ENCODE data around the gene RHOBTB3. TPM values are rescaled to one million over a fixed set of nuclear protein-coding genes. Genes with fewer than 3 reads are reported as not detected.
"Not testable (repeated sequence)": the region's sequence is repeated elsewhere in the genome, so short reads cannot be mapped to it uniquely, and the experiment has no call there.

RHOBTB3 gene
- total RNA-seq, 4 donors from 2014 or later, result 31.0 to 74.2 (median 46.3) TPM

DNA sequence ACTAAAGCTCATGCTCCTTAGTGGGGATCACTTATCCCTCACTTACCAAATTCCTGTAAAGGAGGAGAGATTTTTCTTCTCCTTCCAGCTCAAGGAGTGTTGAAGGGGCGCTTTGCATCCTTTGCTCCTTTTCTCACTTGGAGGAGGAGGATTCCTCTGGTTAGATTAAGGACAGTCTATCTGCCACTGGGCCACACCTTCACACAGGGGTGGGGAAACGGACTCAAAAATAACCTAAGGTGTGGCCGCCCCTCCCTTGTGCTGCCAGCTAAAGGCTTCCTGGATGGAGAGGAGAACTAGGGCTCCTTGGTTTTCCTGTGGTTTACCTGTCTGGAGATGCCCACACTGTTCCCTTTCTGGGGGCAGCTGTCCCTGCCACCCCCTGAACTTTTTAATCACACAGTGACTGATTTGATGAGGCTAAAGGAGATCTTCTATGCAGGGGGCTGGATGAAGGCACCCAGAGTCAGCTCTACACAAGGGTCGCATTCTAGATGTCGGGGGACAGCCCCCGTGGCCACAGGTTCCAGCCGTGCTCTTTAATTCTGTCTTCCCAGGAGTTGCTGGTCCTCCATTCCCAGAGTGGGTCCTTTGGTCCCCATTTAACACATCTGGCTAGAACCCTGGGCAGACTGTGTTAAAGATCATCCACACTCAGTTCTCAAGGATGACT lies 77.0 kb downstream of the RHOBTB3 start:
- DNase-seq (ENCODE audit: low spot score in 2 of 2), result no peak
- Histone ChIP-seq H3K4me3 (no peak overlapping the region), H3K9me3 (no peaks in the 10 kb centered on the region), H3K27ac (peak overlapping the region; percentile 39), H3K36me3 (no peaks in the 10 kb centered on the region), H3K27me3 (no peaks in the 10 kb centered on the region), H3K4me1 (peaks cover 32% of the 10 kb centered on the region)
- no peak for TF ChIP-seq POLR2AphosphoS5 (IDR thresholded peaks at IDR 0.05)
- TF ChIP-seq POLR2A (IDR thresholded peaks at IDR 0.05), result no peak
- TF ChIP-seq EP300 (IDR thresholded peaks at IDR 0.05), result no peak
- TF ChIP-seq, protein P1, sequence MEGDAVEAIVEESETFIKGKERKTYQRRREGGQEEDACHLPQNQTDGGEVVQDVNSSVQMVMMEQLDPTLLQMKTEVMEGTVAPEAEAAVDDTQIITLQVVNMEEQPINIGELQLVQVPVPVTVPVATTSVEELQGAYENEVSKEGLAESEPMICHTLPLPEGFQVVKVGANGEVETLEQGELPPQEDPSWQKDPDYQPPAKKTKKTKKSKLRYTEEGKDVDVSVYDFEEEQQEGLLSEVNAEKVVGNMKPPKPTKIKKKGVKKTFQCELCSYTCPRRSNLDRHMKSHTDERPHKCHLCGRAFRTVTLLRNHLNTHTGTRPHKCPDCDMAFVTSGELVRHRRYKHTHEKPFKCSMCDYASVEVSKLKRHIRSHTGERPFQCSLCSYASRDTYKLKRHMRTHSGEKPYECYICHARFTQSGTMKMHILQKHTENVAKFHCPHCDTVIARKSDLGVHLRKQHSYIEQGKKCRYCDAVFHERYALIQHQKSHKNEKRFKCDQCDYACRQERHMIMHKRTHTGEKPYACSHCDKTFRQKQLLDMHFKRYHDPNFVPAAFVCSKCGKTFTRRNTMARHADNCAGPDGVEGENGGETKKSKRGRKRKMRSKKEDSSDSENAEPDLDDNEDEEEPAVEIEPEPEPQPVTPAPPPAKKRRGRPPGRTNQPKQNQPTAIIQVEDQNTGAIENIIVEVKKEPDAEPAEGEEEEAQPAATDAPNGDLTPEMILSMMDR (IDR thresholded peaks at IDR 0.05), result no peak
- WGBS, result 60% methylated on average over 7 of the region's 7 CpGs

DNA sequence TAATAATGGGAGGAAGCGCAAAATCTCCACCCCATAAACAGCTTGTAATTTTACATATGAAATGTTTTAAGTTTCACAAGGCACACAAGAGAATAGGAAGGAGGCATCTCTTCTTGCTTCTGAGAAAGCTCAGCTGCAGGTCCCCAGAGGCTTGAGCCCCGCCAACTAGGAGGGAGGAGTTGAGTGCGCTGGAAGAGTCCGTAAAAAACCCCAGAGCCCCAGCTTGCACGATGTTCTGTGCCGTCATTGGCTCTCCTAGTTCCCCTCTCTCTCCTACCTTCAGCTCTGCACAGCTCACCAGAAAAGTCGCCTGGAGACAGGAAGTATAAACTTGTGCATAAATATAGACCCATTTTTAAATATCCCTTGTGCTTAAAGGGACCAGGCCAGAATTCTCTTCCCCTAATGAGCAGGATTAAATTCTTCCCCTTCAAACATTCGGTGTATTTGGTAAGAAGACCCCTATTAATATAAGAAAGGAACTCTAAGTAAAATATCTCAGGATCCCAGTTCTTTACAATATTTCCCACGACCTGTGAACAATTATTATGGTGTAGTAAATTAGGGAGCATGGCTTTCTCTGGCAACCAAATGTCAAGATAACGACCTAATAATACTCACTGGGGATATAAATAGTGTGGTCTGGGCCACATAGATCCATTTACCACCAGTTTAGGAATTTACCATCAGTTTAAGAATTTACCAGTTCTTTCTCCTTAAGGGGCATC lies 77.7 kb downstream of the RHOBTB3 start:
- no peaks in the 10 kb centered on the region for H3K27me3 ChIP-seq
- H3K9me3 ChIP-seq, result no peaks in the 10 kb centered on the region
- H3K4me3 ChIP-seq, result no peak overlapping the region
- peaks cover 32% of the 10 kb centered on the region for H3K4me1 ChIP-seq
- H3K27ac ChIP-seq, result peak overlapping the region; percentile 39
- 16% methylated on average over 10 of the region's 10 CpGs for WGBS
- TF ChIP-seq POLR2A (IDR thresholded peaks at IDR 0.05), result no peak
- no peaks in the 10 kb centered on the region for H3K36me3 ChIP-seq
- DNase-seq (ENCODE audit: low spot score in 2 of 2), result peak; percentile 90

DNA sequence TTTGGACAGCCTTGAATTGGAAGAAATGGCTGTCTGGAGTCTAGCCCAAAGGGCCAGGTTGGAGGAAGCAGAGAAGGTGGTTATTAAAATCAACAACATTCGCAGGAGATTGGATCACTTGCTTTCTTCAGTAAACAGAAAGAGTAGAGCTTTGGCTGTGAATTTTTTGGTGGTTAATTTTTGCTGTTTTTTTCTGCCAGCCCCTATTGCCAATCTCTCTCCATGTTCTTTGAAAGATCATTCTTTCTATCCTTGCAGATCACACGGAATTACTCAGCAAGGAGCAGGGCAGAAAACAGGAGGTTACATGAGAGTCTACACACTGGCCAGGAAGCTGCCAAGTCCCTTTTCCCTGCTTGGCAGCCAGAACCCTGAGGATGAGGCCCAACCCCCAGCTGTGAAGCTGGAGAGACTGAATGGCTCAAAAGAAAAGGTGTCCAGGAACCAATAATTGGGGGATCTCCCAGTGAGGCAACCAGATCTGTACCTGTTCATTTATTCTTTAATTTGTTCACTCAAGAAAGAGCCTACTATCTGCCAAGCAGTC lies 78.4 kb downstream of the RHOBTB3 start:
- H3K4me1 ChIP-seq, result peaks cover 32% of the 10 kb centered on the region
- H3K9me3 ChIP-seq, result no peaks in the 10 kb centered on the region
- WGBS, result 27% methylated on average over 2 of the region's 2 CpGs
- DNase-seq (ENCODE audit: low spot score in 2 of 2), result no peak
- TF ChIP-seq POLR2A (IDR thresholded peaks at IDR 0.05), result no peak
- TF ChIP-seq, protein P1 (IDR thresholded peaks at IDR 0.05), result no peak
- no peak for TF ChIP-seq EP300 (IDR thresholded peaks at IDR 0.05)
- TF ChIP-seq POLR2AphosphoS5 (IDR thresholded peaks at IDR 0.05), result no peak
- H3K27ac ChIP-seq, result peak overlapping the region; percentile 39
- H3K27me3 ChIP-seq, result no peaks in the 10 kb centered on the region
- no peak overlapping the region for H3K4me3 ChIP-seq
- no peaks in the 10 kb centered on the region for H3K36me3 ChIP-seq

DNA sequence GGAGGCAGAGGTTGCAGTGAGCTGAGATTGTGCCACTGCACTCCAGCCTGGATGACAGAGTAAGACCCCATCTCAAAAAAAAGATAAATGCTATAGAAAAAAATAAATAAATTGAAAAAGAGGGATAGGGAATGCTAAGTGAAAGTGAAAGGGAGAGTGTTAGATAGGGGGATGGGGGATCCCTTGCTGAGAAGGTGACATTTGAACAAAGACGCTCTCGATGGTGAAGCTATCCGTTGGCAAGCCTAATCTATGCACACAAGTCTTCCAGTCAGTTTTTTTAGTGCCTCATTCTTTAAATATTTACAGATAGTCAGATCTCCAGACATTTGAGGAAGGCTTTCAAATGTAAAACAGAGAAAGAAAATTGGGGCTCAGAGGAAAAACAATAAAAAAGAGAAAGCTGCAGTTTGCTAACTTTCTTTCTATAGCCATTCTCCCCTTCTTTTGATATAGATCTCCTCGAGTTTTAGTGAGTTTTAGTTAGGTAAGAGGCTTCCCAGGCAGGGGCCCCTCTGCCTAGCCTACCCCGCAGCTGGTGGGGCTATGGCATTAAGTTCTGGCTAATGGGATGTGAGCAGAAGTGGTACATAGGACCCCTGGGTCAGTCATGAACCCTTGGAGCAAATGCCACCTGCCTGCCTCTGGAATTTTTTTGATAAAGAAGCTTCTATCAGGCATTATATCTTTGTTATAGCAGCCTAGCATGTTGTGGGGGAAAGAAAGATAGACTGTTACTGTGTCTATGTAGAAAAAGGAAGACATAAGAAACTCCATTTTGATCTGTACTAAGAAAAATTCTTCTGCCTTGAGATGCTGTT lies 79.4 kb downstream of the RHOBTB3 start:
- H3K36me3 ChIP-seq, result no peaks in the 10 kb centered on the region
- DNase-seq (ENCODE audit: low spot score in 2 of 2), result no peak
- no peaks in the 10 kb centered on the region for H3K27me3 ChIP-seq
- peaks cover 32% of the 10 kb centered on the region for H3K4me1 ChIP-seq
- no peaks in the 10 kb centered on the region for H3K9me3 ChIP-seq
- no peak overlapping the region for H3K27ac ChIP-seq
- H3K4me3 ChIP-seq, result no peak overlapping the region
- TF ChIP-seq EP300 (IDR thresholded peaks at IDR 0.05) (no peak), POLR2AphosphoS5 (IDR thresholded peaks at IDR 0.05) (no peak), POLR2A (IDR thresholded peaks at IDR 0.05) (no peak)
- TF ChIP-seq, protein P1 (IDR thresholded peaks at IDR 0.05), result no peak
- WGBS, result 68% methylated on average over 5 of the region's 5 CpGs

DNA sequence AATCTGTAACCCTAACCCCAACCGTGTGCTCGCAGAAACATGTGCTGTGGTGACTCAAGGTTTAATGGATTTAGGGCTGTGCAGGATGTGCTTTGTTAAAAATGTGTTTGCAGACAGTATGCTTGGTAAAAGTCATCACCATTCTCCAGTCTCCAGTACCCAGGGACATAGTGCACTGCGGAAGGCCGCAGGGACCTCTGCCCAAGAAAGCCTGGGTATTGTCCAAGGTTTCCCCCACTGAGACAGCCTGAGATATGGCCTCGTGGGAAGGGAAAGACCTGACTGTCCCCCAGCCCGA lies 79.9 kb downstream of the RHOBTB3 start:
- not testable (repeated sequence) for H3K9me3 ChIP-seq; H3K36me3 ChIP-seq; DNase-seq (ENCODE audit: low spot score in 2 of 2); H3K27me3 ChIP-seq; H3K4me3 ChIP-seq; H3K27ac ChIP-seq
- peaks cover 32% of the 10 kb centered on the region for H3K4me1 ChIP-seq
- 77% methylated on average over 6 of the region's 6 CpGs for WGBS

DNA sequence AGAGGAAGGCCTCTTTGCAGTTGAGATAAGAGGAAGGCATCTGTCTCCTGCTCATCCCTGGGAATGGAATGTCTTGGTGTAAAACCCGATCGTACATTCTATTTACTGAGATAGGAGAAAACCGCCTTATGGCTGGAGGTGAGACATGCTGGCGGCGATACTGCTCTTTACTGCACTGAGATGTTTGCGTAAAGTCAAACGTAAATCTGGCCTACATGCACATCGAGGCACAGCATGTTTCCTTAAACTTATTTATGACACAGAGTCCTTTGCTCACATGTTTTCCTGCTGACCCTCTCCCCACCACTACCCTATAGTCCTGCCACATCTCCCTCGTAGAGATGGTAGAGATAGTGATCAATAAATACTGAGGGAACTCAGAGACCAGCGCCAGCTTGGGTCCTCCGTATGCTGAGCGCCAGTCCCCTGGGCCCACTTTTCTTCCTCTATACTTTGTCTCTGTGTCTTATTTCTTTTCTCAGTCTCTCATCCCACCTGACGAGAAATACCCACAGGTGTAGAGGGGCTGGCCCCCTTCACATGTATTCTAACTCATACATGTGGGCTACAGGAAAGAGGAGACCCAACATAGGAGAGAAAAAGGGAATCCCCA lies 80.4 kb downstream of the RHOBTB3 start:
- not testable (repeated sequence) for H3K9me3 ChIP-seq; H3K27me3 ChIP-seq; H3K27ac ChIP-seq; H3K36me3 ChIP-seq; DNase-seq (ENCODE audit: low spot score in 2 of 2); H3K4me3 ChIP-seq
- H3K4me1 ChIP-seq, result peaks cover 32% of the 10 kb centered on the region
- WGBS, result 90% methylated on average over 13 of the region's 13 CpGs

All from suprapubic skin (tissue), 4 donors.